ENCODE measurements around the gene PHYKPL. TPM values are rescaled to one million over a fixed set of nuclear protein-coding genes. Genes with fewer than 3 reads are reported as not detected.

The PHYKPL gene
- polyA plus RNA-seq, 1 donor from 2014 or later, result 16.9 TPM

DNA sequence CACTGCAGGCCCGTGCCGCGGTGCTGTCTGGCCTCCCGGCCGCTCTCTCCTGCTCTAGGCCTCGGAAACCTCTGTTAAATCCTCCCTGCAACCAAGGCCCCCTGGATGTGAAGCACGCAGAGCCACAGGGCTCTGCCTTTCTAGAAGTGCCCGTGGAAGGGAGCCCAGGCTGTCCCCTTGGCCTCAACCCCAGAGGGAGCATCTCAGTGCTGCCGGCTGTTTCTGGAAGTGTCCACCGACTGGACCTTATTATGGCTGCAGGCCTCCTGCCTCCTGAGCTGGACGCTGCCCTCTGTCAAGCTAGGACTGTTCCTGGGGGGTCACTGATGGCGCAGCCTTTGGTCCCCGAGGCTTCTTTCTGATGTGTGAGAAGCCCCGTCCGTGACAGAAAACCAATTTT lies 40.4 kb upstream of the PHYKPL start:
- no peak for TF ChIP-seq MXI1 (conservative IDR thresholded peaks at IDR 0.05; ENCODE audit: poor library complexity, severe bottlenecking)
- no peak for TF ChIP-seq POLR2AphosphoS5 (IDR thresholded peaks at IDR 0.05)
- TF ChIP-seq EZH2 (IDR thresholded peaks at IDR 0.05; ENCODE audit: borderline replicate concordance, insufficient read depth, low read length, poor library complexity, severe bottlenecking), result no peak
- no peak for TF ChIP-seq EP300 (conservative IDR thresholded peaks at IDR 0.05; ENCODE audit: poor library complexity, severe bottlenecking)
- no peak for TF ChIP-seq RAD21 (conservative IDR thresholded peaks at IDR 0.05)
- TF ChIP-seq, protein P1, sequence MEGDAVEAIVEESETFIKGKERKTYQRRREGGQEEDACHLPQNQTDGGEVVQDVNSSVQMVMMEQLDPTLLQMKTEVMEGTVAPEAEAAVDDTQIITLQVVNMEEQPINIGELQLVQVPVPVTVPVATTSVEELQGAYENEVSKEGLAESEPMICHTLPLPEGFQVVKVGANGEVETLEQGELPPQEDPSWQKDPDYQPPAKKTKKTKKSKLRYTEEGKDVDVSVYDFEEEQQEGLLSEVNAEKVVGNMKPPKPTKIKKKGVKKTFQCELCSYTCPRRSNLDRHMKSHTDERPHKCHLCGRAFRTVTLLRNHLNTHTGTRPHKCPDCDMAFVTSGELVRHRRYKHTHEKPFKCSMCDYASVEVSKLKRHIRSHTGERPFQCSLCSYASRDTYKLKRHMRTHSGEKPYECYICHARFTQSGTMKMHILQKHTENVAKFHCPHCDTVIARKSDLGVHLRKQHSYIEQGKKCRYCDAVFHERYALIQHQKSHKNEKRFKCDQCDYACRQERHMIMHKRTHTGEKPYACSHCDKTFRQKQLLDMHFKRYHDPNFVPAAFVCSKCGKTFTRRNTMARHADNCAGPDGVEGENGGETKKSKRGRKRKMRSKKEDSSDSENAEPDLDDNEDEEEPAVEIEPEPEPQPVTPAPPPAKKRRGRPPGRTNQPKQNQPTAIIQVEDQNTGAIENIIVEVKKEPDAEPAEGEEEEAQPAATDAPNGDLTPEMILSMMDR (IDR thresholded peaks at IDR 0.05; ENCODE audit: poor library complexity, severe bottlenecking), result no peak
- TF ChIP-seq, protein P2, sequence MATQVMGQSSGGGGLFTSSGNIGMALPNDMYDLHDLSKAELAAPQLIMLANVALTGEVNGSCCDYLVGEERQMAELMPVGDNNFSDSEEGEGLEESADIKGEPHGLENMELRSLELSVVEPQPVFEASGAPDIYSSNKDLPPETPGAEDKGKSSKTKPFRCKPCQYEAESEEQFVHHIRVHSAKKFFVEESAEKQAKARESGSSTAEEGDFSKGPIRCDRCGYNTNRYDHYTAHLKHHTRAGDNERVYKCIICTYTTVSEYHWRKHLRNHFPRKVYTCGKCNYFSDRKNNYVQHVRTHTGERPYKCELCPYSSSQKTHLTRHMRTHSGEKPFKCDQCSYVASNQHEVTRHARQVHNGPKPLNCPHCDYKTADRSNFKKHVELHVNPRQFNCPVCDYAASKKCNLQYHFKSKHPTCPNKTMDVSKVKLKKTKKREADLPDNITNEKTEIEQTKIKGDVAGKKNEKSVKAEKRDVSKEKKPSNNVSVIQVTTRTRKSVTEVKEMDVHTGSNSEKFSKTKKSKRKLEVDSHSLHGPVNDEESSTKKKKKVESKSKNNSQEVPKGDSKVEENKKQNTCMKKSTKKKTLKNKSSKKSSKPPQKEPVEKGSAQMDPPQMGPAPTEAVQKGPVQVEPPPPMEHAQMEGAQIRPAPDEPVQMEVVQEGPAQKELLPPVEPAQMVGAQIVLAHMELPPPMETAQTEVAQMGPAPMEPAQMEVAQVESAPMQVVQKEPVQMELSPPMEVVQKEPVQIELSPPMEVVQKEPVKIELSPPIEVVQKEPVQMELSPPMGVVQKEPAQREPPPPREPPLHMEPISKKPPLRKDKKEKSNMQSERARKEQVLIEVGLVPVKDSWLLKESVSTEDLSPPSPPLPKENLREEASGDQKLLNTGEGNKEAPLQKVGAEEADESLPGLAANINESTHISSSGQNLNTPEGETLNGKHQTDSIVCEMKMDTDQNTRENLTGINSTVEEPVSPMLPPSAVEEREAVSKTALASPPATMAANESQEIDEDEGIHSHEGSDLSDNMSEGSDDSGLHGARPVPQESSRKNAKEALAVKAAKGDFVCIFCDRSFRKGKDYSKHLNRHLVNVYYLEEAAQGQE (IDR thresholded peaks at IDR 0.05; ENCODE audit: borderline replicate concordance), result no peak
- TF ChIP-seq TAF1 (IDR thresholded peaks at IDR 0.05; ENCODE audit: low read depth), result no peak
- no peak for TF ChIP-seq SMC3 (conservative IDR thresholded peaks at IDR 0.05; ENCODE audit: poor library complexity)
- Histone ChIP-seq H3K36me3 (ENCODE audit: insufficient read depth, low read length) (no peaks in the 10 kb centered on the region), H3K9me2 (ENCODE audit: insufficient read depth, low read length) (no peaks in the 10 kb centered on the region), H3K27ac (ENCODE audit: low read length) (no peak overlapping the region), H3K4me3 (ENCODE audit: low read length) (no peak overlapping the region), H3K79me2 (replicated peaks; ENCODE audit: insufficient read depth, low read length) (no peaks in the 10 kb centered on the region), H3K27me3 (ENCODE audit: insufficient read depth, low read depth, low read length) (no peaks in the 10 kb centered on the region), H3K4me2 (ENCODE audit: low read length) (no peak overlapping the region), H3F3A (ENCODE audit: insufficient read depth, low read length, poor library complexity, severe bottlenecking) (no peaks in the 10 kb centered on the region), H2AFZ (ENCODE audit: low read depth, low read length) (no peak overlapping the region), H4K20me1 (ENCODE audit: insufficient read depth) (no peaks in the 10 kb centered on the region), H3K9me3 (ENCODE audit: low read length) (no peaks in the 10 kb centered on the region), H3K9ac (ENCODE audit: low read length) (no peak overlapping the region)

DNA sequence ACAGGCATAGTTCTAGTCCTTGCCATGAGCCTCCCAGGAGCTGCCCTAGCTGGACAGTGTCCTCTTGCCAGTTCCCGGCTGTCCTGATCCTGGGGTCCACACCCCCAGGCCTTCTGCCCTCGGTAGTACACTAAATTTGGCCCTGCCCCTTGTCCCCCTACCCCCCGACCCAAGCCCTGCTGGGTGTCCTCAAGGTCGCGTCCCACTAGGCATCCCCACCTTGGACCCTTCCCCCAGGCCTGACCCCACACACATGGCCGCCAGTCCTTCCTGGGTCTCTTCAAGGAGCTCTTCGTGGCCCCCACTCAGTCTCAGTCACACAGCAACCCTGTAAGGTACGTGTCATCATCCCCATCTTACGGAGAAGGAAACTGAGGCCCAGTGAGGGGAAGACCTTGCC lies 40.0 kb upstream of the PHYKPL start:
- TF ChIP-seq, protein P2 (IDR thresholded peaks at IDR 0.05; ENCODE audit: borderline replicate concordance), result no peak
- TF ChIP-seq POLR2AphosphoS5 (IDR thresholded peaks at IDR 0.05), result no peak
- TF ChIP-seq EZH2 (IDR thresholded peaks at IDR 0.05; ENCODE audit: borderline replicate concordance, insufficient read depth, low read length, poor library complexity, severe bottlenecking), result no peak
- TF ChIP-seq, protein P1 (IDR thresholded peaks at IDR 0.05; ENCODE audit: poor library complexity, severe bottlenecking), result no peak
- TF ChIP-seq RAD21 (conservative IDR thresholded peaks at IDR 0.05), result no peak

More for the DNA sequence above, 40.0 kb upstream of the PHYKPL start:
- Histone ChIP-seq H2AFZ (ENCODE audit: low read depth, low read length) (no peak overlapping the region), H3K4me2 (ENCODE audit: low read length) (no peak overlapping the region), H3F3A (ENCODE audit: insufficient read depth, low read length, poor library complexity, severe bottlenecking) (no peaks in the 10 kb centered on the region), H3K27ac (ENCODE audit: low read length) (no peak overlapping the region), H3K9me3 (ENCODE audit: low read length) (no peaks in the 10 kb centered on the region), H3K9me2 (ENCODE audit: insufficient read depth, low read length) (no peaks in the 10 kb centered on the region), H3K4me3 (ENCODE audit: low read length) (no peak overlapping the region), H3K79me2 (replicated peaks; ENCODE audit: insufficient read depth, low read length) (no peaks in the 10 kb centered on the region), H3K9ac (ENCODE audit: low read length) (no peak overlapping the region), H4K20me1 (ENCODE audit: insufficient read depth) (no peaks in the 10 kb centered on the region), H3K27me3 (ENCODE audit: insufficient read depth, low read depth, low read length) (no peaks in the 10 kb centered on the region), H3K36me3 (ENCODE audit: insufficient read depth, low read length) (no peaks in the 10 kb centered on the region)

All from neural cell (in vitro differentiated cells).